ENCODE data around the gene PALM3.

The PALM3 gene

DNA sequence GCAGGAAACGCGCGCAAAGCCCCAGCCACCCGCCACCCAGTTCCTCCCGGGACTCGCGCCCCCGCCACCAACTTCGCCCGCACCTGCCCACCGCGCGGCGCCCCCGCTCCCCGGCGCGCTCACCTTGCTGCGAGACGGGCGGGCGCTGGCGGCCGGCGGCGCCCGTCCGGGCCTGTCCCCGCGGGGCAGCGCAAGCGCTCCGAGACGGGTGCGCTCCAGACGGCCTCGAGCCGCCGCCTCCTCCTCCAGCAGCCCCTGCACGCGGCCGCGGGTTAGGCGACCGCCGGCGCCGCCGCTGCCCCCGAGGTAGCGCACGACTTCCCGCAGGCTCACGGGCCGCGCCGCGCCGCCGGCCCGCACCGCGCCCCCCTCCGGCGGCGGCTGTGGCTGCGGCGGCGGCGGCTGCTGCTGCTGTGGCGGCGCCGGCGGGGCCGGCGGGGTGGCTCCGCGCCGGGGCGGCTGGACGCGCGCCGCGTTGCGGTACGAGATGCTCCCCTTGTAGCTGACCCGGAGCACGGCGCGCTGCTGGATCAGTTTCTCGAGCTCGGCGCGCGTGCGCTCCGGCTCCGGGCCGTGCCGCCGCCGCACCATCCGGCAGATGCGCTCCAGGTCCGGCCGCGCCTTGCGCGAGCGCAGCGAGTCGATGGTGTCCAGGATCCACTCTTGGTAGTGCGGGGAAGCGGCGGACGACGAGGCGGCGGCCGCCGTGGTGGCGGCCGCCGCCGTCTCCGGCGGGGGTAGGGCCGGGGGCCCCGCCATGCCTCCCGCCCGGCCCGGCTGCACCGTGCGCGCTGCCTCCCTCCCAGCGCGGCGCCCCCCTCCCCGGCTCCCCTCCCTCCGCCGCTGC, 28.0 kb upstream of the PALM3 start:
- DNase-seq (ENCODE audit: low read depth) = no peak

- no peak for DNase-seq (ENCODE audit: low read depth)
Measured at GRCh38 chr19:14089412-14089661, 27.5 kb upstream of the PALM3 start.

- DNase-seq (ENCODE audit: low read depth) = no peak
Measured at GRCh38 chr19:14088634-14089411, 26.9 kb upstream of the PALM3 start.

GRCh38 chr19:14086098-14086497, 24.2 kb upstream of the PALM3 start:
- DNase-seq (ENCODE audit: low read depth) = no peak

GRCh38 chr19:14085309-14085995, 23.6 kb upstream of the PALM3 start, which contains the start of gene C19orf67:
C19orf67 (minus strand) TSS chr19:14085783; CDS start chr19:14085627, 156 bp downstream.
- DNase-seq (ENCODE audit: low read depth) = no peak

- DNase-seq (ENCODE audit: low read depth) = no peak
Measured at GRCh38 chr19:14082675-14082960, 20.7 kb upstream of the PALM3 start.

GRCh38 chr19:14081797-14082674, 20.2 kb upstream of the PALM3 start:
- no peak for DNase-seq (ENCODE audit: low read depth)

- peak; percentile 99 for DNase-seq (ENCODE audit: low read depth)
Measured at GRCh38 chr19:14080887-14081796, 19.3 kb upstream of the PALM3 start.

DNA sequence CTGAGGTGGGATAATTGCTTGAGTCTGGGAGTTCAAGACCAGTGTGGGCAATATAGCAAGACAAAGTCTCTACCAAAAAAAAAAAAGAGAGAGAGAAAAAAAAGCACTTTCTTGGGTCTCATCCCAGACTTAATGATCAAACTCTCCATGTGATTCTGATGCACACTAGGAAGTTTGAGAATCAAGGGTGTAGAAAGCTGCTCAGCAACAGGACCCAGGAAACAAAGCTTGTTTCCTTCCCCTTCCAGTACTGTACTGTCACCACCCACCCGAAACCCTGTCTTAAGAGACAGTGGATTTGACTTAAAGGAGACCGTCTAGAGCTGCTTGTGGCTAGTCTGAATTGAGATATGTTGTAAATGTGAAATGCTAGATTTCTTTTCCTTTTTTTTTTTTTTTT, 16.5 kb upstream of the PALM3 start:
- DNase-seq (ENCODE audit: low read depth) = no peak

- DNase-seq (ENCODE audit: low read depth) = no peak
Measured at GRCh38 chr19:14073925-14074838, 12.3 kb upstream of the PALM3 start.

DNA sequence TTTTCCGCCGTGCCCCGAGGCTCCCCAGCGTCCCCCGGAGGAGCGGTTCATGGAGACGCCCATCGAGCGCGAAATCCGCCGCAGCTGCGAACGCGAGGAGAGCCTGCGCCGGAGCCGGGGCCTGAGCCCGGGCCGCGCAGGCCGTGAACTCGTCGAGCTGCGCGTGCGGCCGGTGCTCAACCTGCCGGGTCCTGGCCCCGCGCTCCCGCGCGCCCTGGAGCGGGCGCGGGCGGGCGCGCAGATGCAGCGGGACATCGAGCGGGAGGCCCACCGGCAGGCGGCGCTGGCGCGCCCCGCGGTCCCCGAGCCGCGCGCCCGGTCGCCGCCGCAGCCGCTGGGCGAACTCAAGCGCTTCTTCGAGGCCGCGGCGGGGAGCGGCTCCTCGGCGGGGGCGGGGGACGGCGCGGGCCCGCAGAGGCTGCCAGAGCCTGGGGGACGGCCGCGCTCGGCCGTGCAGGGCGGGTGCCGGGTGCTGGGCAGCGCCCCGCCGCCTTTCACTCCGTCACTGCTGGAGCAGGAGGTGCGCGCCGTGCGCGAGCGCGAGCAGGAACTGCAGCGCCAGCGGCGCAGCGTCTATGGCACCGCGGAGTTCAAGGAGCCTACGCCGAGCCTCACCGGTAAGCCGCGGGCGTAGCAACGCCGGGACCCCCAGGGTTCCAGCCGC, 11.5 kb upstream of the PALM3 start:
- DNase-seq (ENCODE audit: low read depth) = peak; percentile 63

DNA sequence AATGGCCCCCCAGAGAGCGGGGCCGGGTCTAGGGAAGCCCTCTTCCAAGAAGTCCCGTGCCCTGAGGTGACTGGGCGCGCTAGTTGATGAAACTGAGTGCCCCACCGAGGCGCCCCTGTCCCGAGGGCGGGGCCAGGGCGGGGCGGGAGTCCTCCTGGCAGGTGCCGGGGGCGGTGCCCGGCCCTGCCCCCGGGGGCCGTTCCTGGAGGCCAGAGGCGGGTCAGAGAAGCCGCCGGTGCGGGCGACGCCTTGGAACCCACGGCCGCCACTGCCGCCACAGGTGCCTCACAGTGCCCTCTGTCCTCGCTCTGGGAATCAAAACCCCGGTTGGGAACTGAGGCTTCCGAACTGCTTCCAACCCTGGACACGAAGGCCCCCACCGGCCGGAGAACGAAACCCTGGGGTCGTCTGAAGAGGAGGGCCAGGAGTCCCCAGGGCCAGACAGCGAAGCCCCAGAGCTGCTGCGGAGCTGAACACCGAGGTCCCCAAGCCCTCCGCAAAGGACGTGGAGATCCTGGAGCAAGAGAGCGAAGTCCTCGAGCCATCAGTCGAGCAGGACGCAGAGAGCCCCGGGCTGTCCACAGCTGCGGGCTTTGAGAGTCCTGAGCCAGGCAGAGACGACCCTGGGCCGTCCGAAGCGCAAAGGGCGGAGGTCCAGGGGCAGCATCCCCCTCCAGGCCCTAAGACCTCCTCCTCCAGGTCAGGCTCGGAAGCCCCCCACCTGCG, 10.8 kb upstream of the PALM3 start, which contains the start of gene MISP3:
Gene MISP3 (plus strand): TSS at position 252 of the 726 bp plus-strand sequence. CDS start 524 bp downstream, outside the sequence.
- no peak for DNase-seq (ENCODE audit: low read depth)

DNA sequence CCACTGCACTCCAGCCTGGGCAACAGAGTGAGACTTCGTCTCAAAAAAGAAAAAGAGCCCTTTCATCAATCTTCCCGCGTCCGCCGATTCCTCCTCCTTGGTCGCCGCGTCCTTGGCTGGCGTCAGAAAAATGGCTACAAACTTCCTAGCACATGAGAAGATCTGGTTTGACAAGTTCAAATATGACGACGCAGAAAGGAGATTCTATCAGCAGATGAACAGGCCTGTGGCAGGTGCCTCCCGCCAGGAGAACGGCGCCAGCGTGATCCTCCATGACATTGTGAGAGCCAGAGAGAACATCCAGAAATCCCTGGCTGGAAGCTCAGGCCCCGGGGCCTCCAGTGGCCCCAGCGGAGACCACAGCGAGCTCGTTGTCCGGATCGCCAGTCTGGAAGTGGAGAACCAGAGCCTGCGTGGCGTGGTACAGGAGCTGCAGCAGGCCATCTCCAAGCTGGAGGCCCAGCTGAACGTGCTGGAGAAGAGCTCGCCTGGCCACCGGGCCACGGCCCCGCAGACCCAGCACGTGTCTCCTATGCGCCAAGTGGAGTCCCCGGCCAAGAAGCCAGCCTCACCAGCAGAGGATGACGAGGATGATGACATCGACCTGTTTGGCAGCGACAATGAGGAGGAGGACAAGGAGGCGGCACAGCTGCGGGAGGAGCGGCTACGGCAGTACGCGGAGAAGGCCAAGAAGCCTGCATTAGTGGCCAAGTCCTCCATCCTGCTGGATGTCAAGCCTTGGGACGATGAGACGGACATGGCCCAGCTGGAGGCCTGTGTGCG, 8.6 kb upstream of the PALM3 start:
- no peak for DNase-seq (ENCODE audit: low read depth)

DNA sequence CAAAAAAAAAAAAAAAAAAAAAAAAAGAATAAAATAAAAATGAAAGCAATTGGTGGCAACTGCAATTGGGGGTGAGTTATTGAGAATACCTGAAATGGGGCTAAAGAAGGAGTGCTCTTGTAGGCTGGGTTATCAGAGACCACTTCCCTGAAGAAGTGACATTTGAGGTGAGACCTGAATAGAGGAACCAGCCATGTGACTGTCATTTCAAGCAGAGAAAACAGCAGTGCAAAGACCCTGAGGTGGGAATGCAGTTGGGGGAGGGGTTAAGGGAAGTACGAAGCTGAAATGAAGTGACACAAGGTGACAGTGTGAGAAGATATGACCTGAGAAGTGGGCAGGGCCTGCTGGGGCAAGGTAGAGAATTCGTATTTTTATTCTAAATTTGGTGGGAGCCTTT, 4.3 kb upstream of the PALM3 start:
- DNase-seq (ENCODE audit: low read depth) = no peak

DNA sequence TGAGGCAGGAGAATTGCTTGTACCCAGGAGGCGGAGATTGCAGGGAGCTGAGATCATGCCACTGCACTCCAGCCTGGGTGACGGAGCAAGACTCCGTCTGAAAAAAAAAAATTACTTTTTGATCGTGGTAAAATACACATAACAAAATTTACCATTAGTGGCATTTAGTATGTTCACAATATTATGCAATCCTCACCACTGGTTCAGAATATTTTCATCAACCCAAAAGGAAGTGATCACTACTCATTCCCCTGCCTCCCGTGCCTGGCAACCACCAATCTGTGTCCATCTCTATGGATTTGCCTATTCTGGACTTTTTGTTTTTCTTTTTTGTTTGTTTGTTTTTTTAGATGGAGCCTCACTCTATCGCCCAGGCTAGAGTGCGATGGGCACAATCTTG, 1.2 kb upstream of the PALM3 start:
- no peak for DNase-seq (ENCODE audit: low read depth)

- DNase-seq (ENCODE audit: low read depth) = no peak
Measured at GRCh38 chr19:14062558-14062855, 631 bp upstream of the PALM3 start.

DNA sequence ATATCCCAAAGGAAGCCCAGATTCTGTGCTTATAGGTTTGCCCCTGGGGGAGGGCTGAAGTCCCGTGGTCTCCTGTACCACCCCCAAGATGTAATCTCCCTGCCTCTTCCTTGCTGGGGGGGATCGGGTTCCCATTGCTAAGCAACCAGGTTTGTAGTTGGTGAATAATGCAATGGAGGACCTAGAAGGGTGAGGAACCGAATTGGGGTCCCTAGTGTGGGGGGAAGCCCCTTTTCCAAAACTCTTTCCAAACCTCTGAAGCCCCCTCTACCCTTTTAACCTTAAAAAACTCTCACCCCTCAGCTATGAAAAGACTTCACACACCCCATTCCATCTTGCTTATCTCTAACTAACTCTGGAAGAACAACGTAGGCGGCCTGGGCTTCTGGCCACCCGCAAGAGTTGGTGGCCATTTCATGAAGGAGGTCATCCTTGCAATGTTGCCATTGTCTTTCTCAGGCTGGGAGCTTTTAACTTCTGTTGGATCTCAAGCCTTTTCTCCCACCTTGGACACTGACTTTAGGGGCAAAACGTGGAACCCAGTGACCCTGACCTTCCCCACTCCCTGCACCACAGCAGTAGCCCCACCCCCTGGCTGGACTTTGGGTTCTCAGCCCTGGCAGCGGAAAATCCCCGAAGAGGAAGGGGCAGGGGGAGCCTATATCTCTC, 661 bp downstream of the PALM3 start:
- no peak for DNase-seq (ENCODE audit: low read depth)
